DMS53 (cell line): ENCODE data around the gene TMCO4.
"Not testable (repeated sequence)": the region's sequence is repeated elsewhere in the genome, so short reads cannot be mapped to it uniquely, and the experiment has no call there.

Source experiments
- DNase-seq: peaks from one replicate; lab custom pipeline; 2025; lab: John Stamatoyannopoulos, UW

TMCO4 gene

DNA sequence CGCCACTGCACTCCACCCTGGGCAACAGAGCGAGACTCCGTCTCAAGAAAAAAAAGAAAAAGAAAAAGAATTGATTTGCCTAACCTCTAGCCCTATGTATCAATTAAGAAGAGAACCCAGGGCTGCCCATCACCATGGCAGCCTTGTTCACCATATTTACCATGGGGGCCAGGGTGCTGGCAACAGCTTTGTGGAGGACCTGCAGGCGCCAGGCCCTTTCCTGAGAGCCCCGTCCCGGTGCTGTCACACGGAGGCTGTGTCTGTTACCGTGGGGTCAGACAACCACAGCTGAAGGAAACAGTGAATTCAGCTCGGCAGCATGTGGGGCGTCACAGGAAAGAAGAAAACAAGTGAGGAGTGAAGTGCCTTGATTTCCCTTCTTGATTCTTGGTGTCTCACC lies 162.1 kb downstream of the TMCO4 start:
- no peak for DNase-seq

DNA sequence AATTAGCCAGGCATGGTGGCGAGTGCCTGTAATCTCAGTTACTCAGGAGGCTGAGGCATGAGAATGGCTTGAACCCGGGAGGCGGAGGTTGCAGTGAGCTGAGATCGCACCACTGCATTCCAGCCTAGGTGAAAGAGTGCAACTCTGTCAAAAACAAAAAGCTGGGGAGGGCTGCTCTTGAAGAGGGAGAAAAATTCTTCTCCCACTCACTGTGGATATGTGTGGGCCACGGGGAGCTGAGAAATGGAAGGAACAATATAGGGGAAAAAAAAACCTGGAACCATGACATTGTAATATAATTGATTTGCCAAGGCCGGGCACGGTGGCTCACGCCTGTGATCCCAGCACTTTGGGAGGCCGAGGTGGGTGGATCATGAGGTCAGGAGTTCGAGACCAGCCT lies 163.0 kb downstream of the TMCO4 start:
- DNase-seq: not testable (repeated sequence)

DNA sequence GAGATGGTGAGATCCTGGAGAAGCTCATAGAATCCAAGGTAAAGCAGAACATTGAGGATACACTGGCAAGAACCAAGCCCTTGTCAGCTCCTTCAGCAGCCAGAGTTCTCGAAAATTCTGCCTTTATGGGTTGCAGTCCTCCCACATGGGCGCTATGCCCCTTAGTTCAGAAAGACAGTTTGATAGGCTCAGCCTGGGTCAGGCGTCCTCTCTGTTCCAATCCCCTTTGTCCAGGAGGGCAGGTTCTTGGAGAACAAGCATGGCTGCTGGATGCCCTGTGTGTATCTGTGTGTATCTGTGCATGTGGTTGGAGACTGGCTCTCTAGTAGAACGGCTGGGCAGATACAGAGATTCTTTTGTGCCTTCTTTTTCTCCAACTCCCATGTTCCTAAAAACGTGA lies 163.7 kb downstream of the TMCO4 start:
- no peak for DNase-seq

GRCh38 chr1:19635646-19636045 lies 164.1 kb downstream of the TMCO4 start:
- DNase-seq: no peak

- DNase-seq: not testable (repeated sequence)
Observed at GRCh38 chr1:19635064-19635463, 164.7 kb downstream of the TMCO4 start.

DNA sequence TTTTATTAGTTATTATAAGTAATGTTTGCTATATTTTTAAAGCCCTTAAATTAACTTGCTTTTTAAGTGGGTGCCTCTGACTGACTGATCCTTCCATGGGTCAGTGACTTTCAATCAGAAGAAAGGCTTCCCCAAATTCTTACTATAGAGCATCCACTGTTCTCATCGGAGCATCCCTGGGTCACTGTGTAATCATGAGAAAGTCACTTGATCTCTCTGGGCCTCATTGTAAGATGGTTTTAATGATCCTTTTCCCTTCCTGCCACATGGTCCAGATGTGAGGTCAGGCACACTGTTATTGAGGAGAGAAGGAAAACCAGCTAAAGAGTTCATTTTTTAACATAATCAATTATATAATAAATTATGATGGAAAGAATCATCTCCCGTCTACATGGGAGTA lies 166.6 kb downstream of the TMCO4 start:
- DNase-seq: no peak
